ENCODE results near the gene NKX2-3.
A peak's percentile ranks its signal among the peaks of the same experiment; 100 is the strongest.

Gene NKX2-3

GRCh38 chr10:99534939-99535763 is 2.4 kb downstream of the NKX2-3 start:
- no peaks in the 10 kb centered on the region for H3K9me3 ChIP-seq (ENCODE audit: control insufficient read depth, insufficient read depth, low read depth, low read length)
- H3K27ac ChIP-seq (ENCODE audit: extremely low read depth, low read depth, low read length) = no peak overlapping the region; the same call in 1 of the 2 replicates
- CTCF ChIA-PET = interaction anchor here (0.6 to 1.2 kb wide), 6 partner anchors 10 to 1199 kb away, joined by 3 to 5 read pairs (median 3); no protein-coding TSS in a partner anchor
- no peak overlapping the region; the same call in none of the 2 replicates for H3K4me3 ChIP-seq (ENCODE audit: low read depth, low read length)
- POLR2A ChIA-PET = no interaction called here
- H3K4me1 ChIP-seq (ENCODE audit: control insufficient read depth, insufficient read depth, low read length) = peaks cover 2% of the 10 kb centered on the region; the same call in 1 of the 2 replicates
- H3K36me3 ChIP-seq (ENCODE audit: control insufficient read depth in 2 of 2, insufficient read depth in 1 of 2, low read length in 2 of 2) = no peaks in the 10 kb centered on the region
- TF ChIP-seq PBX3 (CRISPR knock-in tag; IDR thresholded peaks at IDR 0.05) = peak; percentile 82; the same call in 1 of the 2 replicates
- TF ChIP-seq ZNF704 (tag by site-specific recombination; IDR thresholded peaks at IDR 0.05) = no peak

GRCh38 chr10:99535764-99536337 is 3.1 kb downstream of the NKX2-3 start:
- Histone ChIP-seq H3K4me1 (ENCODE audit: control insufficient read depth, insufficient read depth, low read length) (peaks cover 2% of the 10 kb centered on the region; the same call in 1 of the 2 replicates), H3K36me3 (ENCODE audit: control insufficient read depth in 2 of 2, insufficient read depth in 1 of 2, low read length in 2 of 2) (no peaks in the 10 kb centered on the region), H3K27ac (ENCODE audit: extremely low read depth, low read depth, low read length) (no peak overlapping the region), H3K4me3 (ENCODE audit: low read depth, low read length) (no peak overlapping the region), H3K9me3 (ENCODE audit: control insufficient read depth, insufficient read depth, low read depth, low read length) (no peaks in the 10 kb centered on the region)
- ChIA-PET POLR2A (interaction anchor here (0.7 kb wide), 1 partner anchor 96 kb away, joined by 3 read pairs; no protein-coding TSS in a partner anchor), CTCF (interaction anchor here (0.7 to 1.2 kb wide), 4 partner anchors 9 to 100 kb away, joined by 3 to 5 read pairs (median 4); no protein-coding TSS in a partner anchor)
- TF ChIP-seq ZFHX2 (tag by site-specific recombination; conservative IDR thresholded peaks at IDR 0.05) = no peak
- TF ChIP-seq ZNF518A (tag by site-specific recombination; conservative IDR thresholded peaks at IDR 0.05; ENCODE audit: low read depth) = no peak
- no peak for TF ChIP-seq ZSCAN18 (tag by site-specific recombination; IDR thresholded peaks at IDR 0.05)
- TF ChIP-seq GLIS1 (tag by site-specific recombination; IDR thresholded peaks at IDR 0.05) = no peak
- no peak for TF ChIP-seq ZNF221 (tag by site-specific recombination; IDR thresholded peaks at IDR 0.05; ENCODE audit: borderline replicate concordance)
- TF ChIP-seq ZNF837 (tag by site-specific recombination; IDR thresholded peaks at IDR 0.05) = no peak
- TF ChIP-seq ZNF544 (tag by site-specific recombination; IDR thresholded peaks at IDR 0.05) = no peak
- TF ChIP-seq GLI2 (tag by site-specific recombination; IDR thresholded peaks at IDR 0.05; ENCODE audit: borderline replicate concordance, low read depth) = no peak
- TF ChIP-seq ZNF341 (tag by site-specific recombination; IDR thresholded peaks at IDR 0.05; ENCODE audit: low read depth) = no peak
- TF ChIP-seq ZFP41 (tag by site-specific recombination; IDR thresholded peaks at IDR 0.05; ENCODE audit: borderline replicate concordance) = no peak
- TF ChIP-seq INSM2 (tag by site-specific recombination; IDR thresholded peaks at IDR 0.05) = no peak
- no peak for TF ChIP-seq ZNF335 (tag by site-specific recombination; conservative IDR thresholded peaks at IDR 0.05)
- no peak for TF ChIP-seq ZNF664 (tag by site-specific recombination; IDR thresholded peaks at IDR 0.05)
- no peak for TF ChIP-seq ZNF112 (tag by site-specific recombination; IDR thresholded peaks at IDR 0.05)
- no peak for TF ChIP-seq ZNF561 (tag by site-specific recombination; IDR thresholded peaks at IDR 0.05; ENCODE audit: borderline replicate concordance)
